NCI-H128 (cell line): ENCODE data around the gene HNRNPC.
"Not testable (repeated sequence)": the region's sequence is repeated elsewhere in the genome, so short reads cannot be mapped to it uniquely, and the experiment has no call there.

ENCODE experiments used
- DNase-seq: peaks from one replicate; lab custom pipeline; 2025; ENCODE audit not compliant: unreplicated experiment; lab: John Stamatoyannopoulos, UW

The HNRNPC gene

GRCh38 chr14:21269252-21270046, at the start of gene HNRNPC:
HNRNPC (minus strand) TSS chr14:21269442; CDS start chr14:21234193, 35,249 bp downstream.
- peak; percentile 100 for DNase-seq

- no peak for DNase-seq
Observed at GRCh38 chr14:21317398-21317797, 48.2 kb upstream of the HNRNPC start.

DNA sequence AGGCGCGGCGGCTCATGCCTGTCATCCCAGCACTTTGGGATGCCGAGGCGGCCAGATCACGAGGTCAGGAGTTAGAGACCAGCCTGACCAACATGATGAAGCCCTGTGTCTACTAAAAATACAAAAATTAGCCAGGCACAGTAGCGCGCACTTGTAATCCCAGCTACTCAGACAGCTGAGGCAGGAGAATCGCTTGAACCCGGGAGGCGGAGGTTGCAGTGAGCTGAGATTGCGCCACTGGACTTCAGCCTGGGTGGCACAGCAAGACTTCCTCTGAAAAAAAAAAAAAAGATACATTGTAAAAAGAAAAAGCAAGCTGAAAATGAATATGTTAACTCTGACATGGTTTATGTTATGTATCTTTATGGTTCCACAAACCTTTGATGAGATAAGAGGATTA, 44.3 kb upstream of the HNRNPC start:
- no peak for DNase-seq

DNA sequence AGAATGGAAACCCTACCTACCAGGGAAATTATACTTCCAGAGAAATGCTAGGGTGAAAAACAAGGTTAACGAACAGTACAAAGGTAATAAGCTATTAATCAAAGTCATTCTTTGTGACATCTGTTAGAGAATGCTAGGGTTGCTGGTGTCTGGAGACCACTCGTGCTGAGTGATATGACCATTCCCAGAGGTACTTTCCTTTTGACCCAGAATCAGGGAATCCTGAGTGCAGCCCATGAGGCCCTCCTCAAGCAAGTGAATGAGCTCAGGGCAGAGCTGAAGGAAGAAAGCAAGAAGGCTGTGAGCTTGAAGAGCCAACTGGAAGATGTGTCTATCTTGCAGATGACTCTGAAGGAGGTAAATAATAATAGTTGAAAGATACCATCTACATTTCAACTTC, 42.4 kb upstream of the HNRNPC start:
- no peak for DNase-seq

GRCh38 chr14:21309956-21310355, 40.7 kb upstream of the HNRNPC start:
- no peak for DNase-seq

DNA sequence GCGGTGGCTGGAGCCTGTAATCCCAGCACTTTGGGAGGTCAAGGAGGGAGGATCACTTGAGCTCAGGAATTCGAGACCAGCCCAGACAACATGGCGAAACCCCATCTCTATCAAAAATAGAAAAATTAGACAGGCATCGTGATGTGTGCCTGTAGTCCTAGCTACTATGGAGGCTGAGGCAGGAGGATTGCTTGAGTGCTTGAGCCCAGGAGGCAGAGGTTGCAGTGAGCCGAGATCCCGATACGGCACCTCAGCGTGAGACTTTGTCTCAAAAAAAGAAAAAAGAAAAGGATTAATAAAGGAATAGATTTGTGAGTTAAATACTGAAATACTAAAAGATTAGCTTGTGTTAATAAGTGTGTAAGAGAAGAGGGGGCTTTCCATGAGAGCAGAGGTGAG, 40.0 kb upstream of the HNRNPC start:
- DNase-seq, result no peak

DNA sequence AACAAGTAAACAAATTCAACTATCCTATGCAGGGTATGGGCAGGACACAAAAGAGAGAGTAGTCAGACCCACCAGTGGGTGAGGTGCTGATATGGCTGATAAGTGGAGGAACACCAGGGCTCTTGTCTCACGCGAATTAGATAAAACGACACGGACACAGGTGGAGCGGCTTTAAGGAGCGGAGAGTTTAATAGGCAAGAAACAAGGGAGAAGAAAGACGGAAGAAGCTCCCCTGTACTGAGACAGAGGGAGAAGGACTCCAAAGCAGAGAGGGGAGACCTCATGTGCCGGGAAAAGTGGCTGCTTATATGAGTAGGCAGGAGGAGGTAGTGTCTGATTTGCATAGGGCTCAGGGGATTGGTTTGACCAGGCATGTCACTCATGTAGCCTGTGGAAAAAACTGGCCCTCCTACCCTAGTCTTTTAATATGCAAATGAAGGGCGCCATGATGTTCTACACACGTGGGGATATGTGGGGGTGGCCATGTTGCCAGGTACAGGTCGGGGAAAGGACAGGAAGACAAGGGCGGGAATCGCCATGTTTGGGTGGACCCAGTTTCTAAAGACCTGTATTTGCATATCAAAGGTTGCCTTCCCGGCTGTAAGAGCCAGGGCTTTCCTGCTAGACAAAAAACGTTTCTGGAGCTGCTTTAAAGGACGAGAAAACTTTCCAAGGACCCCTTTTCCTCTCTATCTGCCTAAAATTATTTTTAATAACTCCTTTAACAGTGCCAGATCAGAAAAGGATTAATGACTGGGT, 39.4 kb upstream of the HNRNPC start:
- peak; percentile 69 for DNase-seq

DNA sequence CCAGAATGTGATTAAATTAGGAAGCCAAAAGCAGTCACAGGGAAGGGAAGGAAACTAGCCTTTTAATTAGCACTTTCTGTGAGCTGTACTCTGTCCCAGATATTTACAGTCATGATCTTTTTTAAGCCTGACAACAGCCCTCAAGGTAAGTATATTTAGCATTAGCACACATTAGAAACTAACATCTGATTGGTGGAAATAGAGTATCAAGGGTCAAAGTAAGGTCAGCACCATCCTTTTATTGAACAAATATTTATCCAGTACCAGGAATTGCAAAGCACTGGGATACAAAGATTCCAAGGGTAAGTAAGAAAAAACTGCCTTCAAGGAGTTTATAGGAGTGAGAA, 38.9 kb upstream of the HNRNPC start:
- no peak for DNase-seq

DNA sequence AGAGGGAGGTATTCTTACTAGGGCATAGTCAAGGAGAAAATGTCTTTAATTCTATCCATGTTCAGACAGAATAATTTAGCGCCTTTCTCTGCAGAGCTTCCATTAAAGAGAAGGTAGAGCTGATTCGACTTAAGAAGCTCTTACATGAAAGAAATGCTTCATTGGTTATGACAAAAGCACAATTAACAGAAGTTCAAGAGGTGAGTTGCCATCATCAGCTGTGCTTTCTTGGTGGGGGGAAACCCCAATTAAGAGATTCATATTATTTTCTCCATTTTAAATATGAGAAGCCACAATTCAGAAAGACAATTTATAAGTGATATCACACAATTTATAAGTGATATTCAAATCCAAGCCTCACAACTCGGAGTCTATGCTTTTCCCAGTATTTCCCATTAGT, 38.4 kb upstream of the HNRNPC start:
- no peak for DNase-seq

GRCh38 chr14:21302836-21303140, 33.5 kb upstream of the HNRNPC start:
- DNase-seq, result not testable (repeated sequence)

- no peak for DNase-seq
Observed at GRCh38 chr14:21302013-21302835, 33.0 kb upstream of the HNRNPC start.

GRCh38 chr14:21300892-21301291, 31.6 kb upstream of the HNRNPC start:
- DNase-seq, result no peak

DNA sequence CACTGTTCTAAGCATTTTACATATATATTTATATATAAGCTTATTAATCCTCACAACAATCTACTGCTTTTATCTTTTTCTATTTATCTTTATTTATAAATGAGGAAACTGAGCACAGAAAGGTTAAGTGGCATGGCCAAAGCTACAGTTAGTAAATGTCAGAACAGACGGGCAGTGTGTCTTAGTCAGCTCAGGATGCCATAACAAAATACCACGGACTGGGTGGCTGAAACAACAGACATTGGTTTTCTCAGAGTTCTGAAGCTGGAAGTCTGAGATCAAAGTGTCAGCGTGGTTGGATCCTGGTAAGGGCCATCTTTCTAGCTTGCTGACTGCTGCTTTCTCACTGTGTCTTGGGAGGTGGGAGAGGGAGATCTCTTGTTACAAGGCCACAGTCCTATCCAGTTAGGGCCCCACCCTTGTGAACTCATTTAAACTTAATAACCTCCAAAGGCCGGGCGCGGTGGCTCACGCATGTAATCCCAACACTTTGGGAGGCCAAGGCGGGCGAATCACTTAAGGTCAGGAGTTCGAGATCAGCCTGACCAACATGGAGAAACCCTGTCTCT, 30.4 kb upstream of the HNRNPC start:
- DNase-seq, result no peak

DNA sequence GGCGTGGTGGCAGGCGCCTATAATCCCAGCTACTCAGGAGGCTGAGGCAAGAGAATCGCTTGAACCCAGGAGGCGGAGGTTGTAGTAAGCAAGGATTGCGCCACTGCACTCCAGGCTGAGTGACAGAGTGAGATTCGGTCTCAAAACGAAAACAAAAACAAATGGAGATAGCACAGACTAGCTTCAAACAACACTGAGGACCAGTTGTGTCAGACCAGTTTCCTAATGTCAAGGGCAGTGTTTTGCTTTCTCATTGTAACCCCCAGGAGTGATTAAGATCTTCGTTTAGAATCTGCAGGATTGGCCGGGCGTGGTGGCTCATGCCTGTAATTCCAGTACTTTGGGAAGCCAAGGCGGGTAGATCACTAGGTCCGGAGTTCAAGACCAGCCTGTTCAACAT, 29.1 kb upstream of the HNRNPC start:
- no peak for DNase-seq

DNA sequence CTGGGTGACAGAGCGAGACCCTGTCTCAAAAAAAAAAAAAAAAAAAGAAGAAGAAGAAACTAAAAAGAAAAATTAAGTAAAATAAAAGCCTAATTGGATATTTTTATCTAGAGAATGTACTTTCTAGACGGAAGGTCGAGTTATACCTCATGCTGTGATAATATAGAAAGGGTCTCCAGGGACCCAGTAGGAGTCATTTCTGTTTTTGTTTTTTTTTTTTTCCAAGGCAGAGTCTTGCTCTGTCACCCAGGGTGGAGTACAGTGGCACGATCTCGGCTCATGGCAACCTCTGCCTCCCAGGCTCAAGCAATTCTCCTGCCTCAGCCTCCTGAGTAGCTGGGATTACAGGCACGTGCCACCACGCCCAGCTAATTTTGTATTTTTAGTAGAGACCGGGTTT, 24.8 kb upstream of the HNRNPC start:
- DNase-seq, result not testable (repeated sequence)

- no peak for DNase-seq
Observed at GRCh38 chr14:21287168-21287567, 17.9 kb upstream of the HNRNPC start.

- not testable (repeated sequence) for DNase-seq
Observed at GRCh38 chr14:21286516-21286915, 17.3 kb upstream of the HNRNPC start.

DNA sequence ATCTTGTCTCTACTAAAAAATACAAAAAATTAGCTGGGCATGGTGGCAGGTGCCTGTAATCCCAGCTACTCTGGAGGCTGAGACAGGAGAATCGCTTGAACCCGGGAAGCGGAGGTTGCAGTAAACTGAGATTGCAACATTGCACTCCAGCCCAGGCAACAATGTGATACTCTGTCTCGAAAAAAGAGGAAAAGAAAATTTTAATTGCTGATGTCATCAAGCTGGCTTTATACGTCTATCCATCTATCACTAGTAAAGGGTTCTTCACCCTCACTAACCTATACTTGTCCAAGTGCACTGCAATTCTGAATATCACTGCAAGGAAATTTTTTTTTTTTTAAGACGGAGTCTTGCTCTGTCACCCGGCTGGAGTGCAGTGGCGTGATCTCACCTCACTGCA, 12.7 kb upstream of the HNRNPC start:
- DNase-seq, result not testable (repeated sequence)

GRCh38 chr14:21279783-21280182, 10.5 kb upstream of the HNRNPC start, which contains the start of gene RPGRIP1:
RPGRIP1 (plus strand) TSS chr14:21280083; CDS start chr14:21287977, 7,894 bp downstream.
- DNase-seq, result no peak

- no peak for DNase-seq
Observed at GRCh38 chr14:21278632-21279031, 9.4 kb upstream of the HNRNPC start.

DNA sequence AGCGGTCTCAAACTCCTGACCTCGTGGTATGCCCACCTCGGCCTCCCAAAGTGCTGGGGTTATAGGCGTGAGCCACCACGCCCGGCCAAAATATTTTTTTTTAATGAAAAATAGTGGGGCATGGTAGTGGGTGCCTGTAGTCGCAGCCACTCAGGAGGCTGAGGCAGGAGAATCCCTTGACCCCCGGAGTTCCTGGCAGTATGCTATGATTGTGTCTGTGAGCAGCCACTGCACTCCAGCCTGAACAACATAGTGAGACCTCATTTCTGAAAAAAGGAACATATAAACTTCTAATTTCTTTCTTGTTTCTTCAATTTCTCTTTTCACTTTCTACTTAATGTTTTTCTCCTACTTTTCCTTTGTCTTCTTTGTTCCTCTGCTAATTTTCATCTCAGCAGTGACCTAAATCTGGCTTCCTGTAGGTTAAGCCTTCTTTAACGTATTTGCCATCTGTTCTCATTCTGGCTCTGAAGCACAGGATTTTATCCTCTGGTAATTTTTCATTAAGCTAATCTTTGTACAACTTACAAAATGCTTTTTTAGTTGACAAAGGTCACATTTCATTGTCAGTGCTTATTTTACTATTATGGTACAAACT, 6.1 kb upstream of the HNRNPC start:
- DNase-seq, result no peak
